ENCODE data around the gene CRYBG2. TPM values are rescaled to one million over a fixed set of nuclear protein-coding genes. Genes with fewer than 3 reads are reported as not detected.

CRYBG2 gene
- total RNA-seq, 1 donor from 2014 or later, result not detected

DNA sequence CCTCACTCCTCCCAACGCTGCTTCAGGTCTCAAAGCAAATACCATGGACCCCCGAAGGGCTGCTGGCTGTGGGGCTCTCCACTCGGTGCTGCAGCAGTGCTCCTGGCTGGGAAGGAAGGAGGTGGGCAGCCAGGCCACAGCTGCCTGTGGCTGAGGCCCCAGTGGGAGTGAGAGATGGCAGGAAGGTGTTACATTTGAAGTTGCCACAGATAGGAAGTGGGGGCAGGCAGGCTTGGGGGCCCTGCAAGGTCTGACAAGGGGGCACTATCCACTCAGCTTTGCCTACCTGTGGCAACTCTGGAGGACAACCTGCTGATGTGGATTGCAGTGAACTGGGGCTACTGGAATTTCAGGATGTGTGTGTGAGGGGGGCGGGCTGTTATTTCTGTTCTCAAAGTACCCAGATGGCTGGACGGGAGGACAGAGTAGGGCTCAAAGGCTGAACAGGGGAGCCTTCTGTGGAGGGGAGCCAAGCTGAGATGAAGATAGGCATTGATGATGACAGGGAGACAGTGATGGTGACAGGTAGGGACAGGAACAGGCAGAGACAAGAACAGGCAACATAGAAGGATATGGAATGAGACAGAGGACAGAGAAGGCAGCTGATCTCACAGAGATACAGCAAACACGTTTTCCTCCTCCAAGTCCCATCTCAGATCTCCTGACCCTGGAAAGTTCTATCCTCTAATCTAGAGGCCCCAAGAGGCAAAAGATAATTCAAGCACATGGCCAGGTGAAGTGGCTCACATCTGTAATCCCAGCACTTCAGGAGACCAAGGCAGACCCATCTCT, 16.9 kb upstream of the CRYBG2 start:
- intact Hi-C loops (cut with DNase I), result no loop called here
- no peak for DNase-seq (ENCODE audit: low spot score)

DNA sequence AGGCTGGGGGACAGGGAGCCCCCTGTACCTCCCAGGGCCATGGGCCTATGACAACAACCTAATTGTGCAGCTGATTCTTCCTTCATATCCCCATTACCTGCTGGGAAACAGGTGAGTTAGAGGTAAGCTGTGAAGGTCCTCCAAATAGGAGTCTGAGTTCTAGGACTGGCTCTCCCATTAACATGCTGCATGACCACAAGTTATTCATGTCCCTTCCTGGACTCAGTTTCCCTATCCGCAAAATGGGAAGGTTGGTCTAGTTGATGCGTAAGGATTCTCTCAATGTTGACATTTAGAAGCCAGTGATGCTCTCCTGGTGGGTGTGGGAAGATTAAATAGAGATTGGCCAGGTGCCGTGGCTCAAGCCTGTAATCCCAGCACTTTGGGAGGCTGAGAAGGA, 14.6 kb upstream of the CRYBG2 start:
- no peak for DNase-seq (ENCODE audit: low spot score)
- intact Hi-C loops (cut with DNase I), result no loop called here

DNA sequence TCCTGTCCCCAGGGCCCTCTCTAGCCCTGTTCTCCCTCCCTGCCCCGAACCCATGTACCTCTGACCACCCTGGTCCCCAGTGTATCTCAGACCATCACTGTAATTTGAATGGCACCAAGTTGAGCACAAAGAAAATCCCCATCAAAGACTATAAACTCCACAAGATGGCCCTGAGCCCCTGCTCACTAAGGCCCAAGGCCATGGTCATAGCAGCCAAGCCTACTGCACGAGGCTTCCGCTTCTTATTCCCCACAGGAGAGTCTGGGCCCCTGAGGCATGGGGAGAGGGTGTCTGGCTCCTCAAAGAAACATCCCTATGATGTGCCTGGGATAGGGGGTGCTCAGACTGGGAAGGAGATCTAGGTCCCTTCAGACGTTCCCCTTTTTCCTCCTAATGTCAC, 14.1 kb upstream of the CRYBG2 start:
- DNase-seq (ENCODE audit: low spot score), result no peak
- intact Hi-C loops (cut with DNase I), result no loop called here

DNA sequence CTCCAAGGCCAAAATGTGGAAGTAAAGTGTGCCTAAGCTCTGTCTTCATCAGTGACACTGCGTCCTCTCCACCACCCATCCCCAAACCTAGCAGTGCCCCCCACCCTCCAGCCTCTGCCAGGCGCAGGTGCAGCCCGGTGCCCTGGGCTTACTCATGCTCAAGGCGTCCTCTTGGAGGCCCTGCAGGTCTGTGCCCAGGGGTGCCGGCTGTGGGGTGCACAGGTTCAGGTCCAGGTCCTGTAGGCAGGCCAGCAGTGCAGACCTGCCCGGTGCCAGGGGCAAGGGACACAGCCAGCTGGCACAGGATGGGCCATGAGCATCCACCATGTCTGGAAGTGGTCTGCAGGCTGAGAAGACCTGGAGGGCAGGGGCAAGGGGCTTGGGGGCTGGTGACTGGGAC, 13.5 kb upstream of the CRYBG2 start:
- intact Hi-C loops (cut with DNase I), result no loop called here
- no peak for DNase-seq (ENCODE audit: low spot score)

DNA sequence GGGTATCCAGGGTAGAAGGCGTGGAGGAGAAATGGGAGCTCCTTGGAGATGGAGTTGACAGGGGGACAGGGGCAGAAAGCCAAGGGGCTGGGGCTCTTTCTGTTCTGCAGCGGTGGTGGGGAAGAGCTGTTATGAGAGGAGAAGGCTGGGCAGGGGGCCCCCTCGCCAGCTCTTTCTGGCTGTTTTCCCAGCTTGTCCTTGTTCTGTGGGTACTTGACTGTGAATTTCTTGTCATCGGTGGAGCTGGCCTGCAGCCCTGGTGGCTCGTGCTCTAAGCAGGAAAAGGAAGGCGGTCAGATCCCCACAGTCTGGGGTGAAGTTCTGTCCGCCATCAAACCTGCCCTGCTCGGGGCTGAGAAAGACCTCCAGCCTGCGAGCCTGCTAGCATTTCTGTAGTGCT, 11.0 kb upstream of the CRYBG2 start:
- intact Hi-C loops (cut with DNase I), result loop anchor here (5.0 kb wide), 1 partner anchor 78 kb away; no protein-coding TSS in a partner anchor
- no peak for DNase-seq (ENCODE audit: low spot score)

DNA sequence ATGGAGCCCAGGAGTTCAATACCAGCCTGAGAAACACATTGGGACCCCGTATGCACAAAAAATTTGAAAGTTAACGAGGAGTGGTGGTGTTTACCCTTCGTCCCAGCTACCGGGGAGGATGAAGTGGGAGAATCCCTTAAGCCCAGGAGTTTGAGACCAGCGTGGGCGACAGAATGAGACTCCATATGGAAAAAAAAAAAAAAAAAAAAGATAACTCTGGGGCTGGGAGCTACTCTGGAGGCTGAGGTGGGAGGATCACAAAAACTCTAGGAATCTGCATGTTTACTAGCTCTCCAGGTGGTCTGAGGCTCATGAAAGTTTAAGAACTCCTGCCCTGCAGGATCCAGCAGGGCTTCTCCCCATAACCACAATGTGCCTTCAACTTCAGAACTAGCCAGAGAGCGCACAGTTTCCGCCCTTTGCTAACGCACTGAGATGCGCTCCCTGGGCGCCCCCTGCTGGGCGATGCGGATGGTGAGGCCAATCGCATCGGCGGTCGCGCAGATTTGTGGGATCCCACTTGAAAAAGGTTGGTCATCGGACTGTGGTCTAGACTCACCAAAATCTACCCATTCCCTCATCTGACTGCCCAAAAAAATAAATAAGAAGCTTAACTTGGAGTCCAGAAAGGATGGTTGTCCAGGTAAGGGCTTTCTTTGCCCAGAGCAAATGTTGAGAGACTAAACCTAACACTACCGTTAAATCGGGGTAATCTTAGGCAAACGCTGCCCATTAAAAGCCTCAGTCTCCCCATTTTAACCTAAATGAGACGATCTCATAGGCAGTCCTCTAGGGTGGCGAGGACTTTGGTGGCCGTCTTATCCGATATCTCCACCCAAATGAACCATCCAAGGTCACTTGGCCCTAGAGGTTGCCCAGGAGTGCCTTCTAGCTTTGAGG, 9.9 kb upstream of the CRYBG2 start:
- intact Hi-C loops (cut with DNase I), result loop anchor here (5.0 kb wide), 1 partner anchor 76 kb away; no protein-coding TSS in a partner anchor
- peak; percentile 87 for DNase-seq (ENCODE audit: low spot score)

DNA sequence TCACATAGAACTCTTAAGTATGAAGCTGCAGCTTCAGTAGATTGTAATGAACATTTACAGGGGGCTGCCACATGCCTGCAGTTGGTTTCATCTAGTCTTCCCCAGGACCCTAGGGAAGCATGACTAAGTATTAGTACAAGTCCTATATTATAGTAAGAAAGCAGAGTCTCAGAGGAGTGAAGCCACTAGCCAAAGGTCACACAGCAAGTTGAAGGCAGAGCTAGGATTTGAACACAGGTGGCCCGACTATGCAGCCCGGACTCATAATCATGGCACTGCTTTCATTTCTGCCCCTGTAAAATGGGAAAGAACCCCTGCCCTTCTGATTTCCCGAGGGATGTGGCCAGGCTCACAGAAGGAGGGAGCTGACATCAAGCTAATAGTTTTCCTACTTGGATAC, 8.4 kb upstream of the CRYBG2 start:
- intact Hi-C loops (cut with DNase I), result loop anchor here (5.0 kb wide), 1 partner anchor 75 kb away; no protein-coding TSS in a partner anchor
- no peak for DNase-seq (ENCODE audit: low spot score)

DNA sequence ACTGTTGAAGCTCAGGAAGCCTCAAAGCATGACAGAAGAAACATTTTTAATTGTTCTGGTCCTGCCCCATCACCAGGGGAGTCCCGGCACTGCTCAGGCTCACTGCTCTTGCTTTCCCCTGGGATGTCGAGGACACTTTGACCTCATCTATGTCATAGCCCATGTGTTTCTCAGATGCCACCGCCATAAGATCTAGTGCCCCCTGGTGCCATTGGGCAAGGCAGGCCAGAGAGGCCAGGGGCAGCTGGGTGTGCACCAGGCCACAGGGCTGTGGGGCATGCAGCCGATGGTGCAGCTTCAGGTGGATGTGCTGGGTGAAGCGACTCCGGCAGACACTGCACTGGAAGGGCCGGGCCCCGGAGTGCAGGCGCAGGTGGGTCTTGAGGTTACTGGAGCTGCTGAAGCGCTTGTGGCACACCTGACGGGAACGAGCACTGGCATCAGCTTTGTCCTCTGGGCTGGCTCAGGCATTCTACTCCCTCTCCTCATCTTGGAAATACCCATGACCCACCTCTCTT, 7.7 kb upstream of the CRYBG2 start:
- no peak for DNase-seq (ENCODE audit: low spot score)
- intact Hi-C loops (cut with DNase I), result loop anchor here (5.0 kb wide), 1 partner anchor 74 kb away; no protein-coding TSS in a partner anchor

DNA sequence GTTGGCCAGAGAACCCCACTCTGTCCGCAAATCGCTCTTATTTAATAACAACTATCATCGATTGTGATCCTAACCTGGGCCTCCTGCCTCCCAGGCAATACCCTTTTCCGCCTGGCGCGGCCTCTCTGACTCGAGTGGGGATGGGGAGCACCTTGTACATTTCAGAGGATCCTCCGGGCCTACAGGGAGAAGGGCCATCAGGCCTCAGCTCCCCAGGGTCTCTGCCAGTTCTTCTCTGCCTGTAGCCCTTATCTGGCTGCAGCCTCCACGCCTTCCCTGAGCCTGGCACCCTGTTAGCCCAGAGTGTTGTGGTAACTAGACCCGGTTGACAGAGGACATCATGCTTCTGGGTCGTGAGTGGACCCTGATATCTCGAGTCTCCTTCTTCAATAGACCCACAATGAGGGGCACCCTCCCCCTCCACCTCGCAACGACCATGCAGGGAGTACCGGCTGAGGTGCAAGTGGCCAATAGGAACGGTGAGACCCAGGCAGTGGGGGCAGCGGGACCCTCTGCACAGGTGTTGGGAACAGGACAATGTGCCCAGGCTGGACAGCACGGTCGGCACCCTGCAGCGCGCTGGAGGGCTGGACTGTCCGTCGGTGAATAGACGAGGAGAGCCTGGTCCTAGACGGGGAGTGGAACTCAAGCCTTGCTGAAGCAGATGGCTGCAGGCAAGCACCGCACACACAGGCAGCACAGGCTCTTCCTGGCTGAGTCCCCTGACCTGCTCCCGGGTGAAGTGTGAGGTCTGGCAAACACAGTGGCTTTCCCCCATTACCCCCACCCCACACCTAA, 7.1 kb upstream of the CRYBG2 start:
- intact Hi-C loops (cut with DNase I), result loop anchor here (5.0 kb wide), 1 partner anchor 74 kb away; no protein-coding TSS in a partner anchor
- DNase-seq (ENCODE audit: low spot score), result no peak

DNA sequence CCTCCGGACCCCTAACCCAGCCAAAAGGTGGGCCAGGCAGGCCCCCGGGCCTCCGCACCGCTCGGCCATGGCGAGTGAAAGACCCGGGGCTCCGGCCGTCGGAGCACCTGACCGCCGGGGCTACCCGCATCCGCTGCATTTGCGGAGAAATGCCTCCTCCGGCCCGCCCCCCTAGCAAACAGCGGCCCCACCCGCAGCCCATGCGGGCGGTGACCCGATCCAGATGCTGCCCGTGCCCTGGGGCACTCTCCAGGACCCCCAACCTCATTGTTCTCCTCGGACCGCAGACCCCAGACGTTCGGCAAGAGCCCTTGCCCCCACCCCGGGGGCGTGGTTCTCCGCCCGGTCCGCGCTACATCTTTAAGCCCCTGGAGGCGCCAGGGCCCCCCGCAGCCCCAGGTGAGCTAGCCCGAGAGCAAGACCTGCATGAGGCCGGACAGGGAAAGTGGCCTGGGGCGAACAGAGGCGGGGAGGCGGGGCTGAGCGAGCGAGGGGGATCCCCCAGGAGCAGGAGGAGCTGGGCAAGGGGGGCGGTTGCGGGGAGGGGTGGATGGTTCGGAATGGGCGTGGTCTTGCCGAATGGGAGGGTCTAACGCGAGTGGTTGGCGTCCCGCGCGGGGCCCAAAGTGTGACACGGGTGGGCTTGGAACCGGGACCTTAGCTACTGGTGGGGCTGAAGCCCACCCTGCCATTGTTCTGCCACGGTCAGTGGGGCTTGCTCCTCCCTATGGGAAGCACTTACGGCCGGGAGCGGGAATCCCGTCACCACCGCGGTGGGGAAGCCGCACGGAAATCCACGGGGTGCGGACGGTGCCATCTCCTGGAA, 6.3 kb upstream of the CRYBG2 start:
- DNase-seq (ENCODE audit: low spot score), result no peak
- intact Hi-C loops (cut with DNase I), result loop anchor here (5.0 kb wide), 1 partner anchor 73 kb away; no protein-coding TSS in a partner anchor

DNA sequence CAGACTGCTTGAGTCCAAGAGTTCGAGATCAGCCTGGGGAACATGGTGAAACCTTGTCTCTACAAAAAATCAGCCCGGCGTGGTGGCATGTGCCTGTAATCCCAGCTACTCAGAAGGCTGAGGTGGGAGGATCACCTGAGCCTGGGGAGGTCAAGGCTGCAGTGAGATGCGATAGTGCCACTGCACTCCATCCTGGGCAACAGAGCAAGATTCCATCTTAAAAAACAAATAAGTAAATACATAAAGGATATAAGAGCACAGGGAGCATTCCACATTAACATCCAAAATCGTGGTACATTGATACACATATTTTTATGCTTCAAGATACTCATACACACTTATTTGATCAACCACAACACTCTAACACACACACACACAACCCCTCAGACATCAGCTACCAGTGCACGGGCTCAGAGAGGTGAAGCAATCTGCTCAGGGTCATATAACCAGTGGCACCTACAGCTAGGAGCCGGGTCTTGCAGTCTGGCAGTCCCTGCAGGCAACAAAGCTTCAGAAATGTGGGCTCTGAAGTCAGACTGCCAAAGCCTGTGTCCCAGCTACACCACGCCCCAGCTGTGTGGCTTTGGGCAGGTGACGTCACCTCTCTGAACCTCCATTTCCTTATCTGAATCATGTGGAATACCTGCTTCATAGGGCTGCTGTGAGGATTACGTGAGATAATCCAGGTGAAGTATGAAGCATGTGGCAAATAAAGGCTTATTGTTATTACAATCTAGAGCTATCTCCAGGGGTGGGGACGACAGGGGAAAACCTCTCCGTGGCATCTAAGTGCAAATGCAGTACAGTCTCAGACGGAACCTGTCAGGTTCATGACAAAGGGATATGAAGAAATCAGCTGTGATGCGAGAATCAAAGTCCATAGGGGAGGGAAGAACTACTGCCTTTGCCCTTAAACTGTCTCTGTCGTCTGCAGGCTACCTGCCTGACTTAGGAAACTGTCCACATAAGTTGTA, 4.8 kb upstream of the CRYBG2 start:
- intact Hi-C loops (cut with DNase I), result no loop called here
- DNase-seq (ENCODE audit: low spot score), result no peak

DNA sequence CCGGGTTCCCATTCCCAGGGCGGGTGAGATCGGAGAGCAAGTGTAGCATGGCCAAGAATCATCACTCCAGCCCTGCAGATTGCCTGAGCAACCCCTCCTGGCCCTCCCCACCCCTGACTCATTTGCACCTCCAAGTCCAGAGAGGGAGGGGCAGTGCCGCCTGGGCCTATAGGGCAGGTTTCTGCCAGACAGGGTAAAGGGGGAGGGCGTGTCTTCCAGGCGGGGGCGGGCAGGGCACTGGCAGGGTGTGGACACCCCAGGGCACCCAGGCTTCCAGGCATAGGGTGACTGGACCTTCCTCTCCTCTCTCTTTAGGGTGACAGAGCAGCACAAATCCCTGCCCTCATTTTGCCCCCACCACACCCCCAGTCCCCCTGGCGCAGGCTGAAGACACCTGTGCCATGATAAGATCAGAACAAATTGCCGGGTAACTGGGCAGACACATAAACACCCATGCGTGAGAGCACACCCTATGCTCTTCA, 3.2 kb upstream of the CRYBG2 start:
- intact Hi-C loops (cut with DNase I), result no loop called here
- DNase-seq (ENCODE audit: low spot score), result no peak

DNA sequence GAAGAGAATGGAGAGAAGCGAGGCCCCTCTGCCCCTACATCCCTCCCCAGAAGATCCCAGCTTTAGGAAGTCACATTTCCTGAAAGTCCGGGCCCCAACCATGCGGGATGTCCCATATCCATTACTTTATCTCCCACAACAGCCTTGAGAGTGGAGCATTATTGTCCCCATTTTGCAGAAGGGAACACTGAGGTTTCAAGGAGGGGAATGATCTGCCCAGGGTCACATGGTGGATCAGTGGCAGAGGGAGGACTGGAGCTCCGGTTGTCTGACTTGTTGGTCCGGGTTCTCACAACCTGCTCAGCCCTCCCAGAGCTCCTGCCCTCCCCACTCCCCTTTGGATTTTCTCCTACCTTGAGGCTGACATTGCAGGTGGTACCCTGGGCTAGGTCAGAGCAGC, 2.2 kb upstream of the CRYBG2 start:
- DNase-seq (ENCODE audit: low spot score), result no peak
- intact Hi-C loops (cut with DNase I), result no loop called here

DNA sequence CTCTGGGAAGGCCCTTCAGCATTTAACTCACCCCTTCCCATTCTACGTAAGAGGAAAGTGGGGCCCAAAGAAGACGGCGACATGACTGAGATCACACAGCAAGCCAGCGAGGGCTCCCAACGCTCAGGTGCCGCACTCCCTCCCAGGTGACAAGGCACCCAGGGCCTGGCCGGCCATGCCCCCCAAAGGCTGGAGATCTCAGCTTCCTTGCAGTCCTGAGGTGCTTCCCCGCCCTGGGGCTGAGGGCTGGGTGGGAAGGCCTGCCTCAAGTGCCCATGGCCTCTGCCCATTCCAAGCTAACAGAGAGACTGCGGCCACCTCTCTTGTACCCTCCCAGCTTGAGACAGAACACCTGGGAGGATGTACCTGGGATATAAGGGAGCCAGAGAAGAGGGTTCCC, 1.0 kb upstream of the CRYBG2 start:
- DNase-seq (ENCODE audit: low spot score), result no peak
- intact Hi-C loops (cut with DNase I), result no loop called here

DNA sequence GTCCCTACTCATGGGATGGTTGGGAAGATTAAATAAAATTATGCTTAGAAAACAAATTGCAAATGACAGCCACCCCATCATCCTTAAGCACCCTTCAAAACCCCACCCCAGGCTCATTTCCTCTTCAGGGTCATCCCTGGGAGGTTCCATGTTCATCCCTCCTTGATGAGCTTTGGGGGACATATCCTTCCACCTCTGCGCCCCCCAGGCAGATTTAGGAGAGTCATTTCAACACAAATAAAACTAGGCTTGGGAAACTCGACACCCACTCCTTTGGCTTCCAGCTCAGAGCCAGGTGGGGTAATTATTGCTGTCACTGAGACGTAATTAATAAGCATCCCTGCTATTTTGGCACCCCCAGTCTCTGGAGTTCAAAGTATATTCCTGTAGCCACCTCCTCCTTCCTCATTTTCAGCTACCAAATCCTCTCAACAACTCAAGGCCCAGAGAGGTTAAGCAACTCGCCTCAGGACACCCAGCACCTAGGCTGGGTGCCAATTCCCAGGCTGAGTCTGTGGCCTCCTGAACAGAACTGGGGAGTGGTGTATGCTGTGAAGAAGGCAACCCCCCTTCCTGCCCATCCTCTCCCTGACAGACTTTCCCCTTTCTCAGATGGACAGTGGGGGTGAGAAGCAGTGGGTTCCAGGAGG, 595 bp downstream of the CRYBG2 start:
- intact Hi-C loops (cut with DNase I), result no loop called here
- DNase-seq (ENCODE audit: low spot score), result no peak

DNA sequence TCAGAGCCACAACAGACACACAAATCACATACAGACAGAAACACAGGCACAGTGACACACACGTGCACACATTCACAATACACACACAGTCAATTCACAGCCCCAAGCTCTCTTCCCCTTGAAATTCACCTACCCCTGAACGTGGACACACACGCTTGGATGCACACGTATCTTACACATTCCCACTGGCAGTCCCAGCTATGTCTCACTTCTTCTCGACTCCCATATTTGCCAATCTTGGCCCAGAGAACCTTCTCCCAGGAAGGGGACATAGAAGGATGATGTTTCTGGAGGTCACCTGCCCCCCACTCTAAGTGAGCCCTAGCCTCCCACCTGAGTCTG, 1.6 kb downstream of the CRYBG2 start:
- no peak for DNase-seq (ENCODE audit: low spot score)
- intact Hi-C loops (cut with DNase I), result no loop called here
